Measurements from ENCODE around the gene PRR18.
A peak's percentile ranks its signal among the peaks of the same experiment; 100 is the strongest.

PRR18 gene

GRCh38 chr6:166262743-166263515 is 45.3 kb downstream of the PRR18 start:
- no CpG with 5 or more reads among the region's 17 CpGs for WGBS (ENCODE audit: extremely low coverage, insufficient coverage, insufficient read length)
- Histone ChIP-seq H3K27me3 (ENCODE audit: insufficient read depth, low read length) (no peaks in the 10 kb centered on the region), H2BK12ac (ENCODE audit: low read length) (no peak overlapping the region), H3K36me3 (ENCODE audit: control insufficient read depth in 1 of 2, insufficient read depth in 2 of 2, low read length in 2 of 2) (no peaks in the 10 kb centered on the region), H4K91ac (ENCODE audit: low read depth, low read length) (no peak overlapping the region), H3K9ac (ENCODE audit: low read length) (no peak overlapping the region), H3K4ac (ENCODE audit: low read depth, low read length) (no peak overlapping the region), H3K79me2 (ENCODE audit: control insufficient read depth, insufficient read depth, low read length, poor library complexity) (no peaks in the 10 kb centered on the region), H2BK5ac (ENCODE audit: low read depth, low read length, poor library complexity) (no peak overlapping the region), H3K4me1 (ENCODE audit: control insufficient read depth in 1 of 2, insufficient read depth in 2 of 2, low read length in 2 of 2) (no peaks in the 10 kb centered on the region), H3K9me3 (ENCODE audit: insufficient read depth, low read depth, low read length) (peaks cover 2% of the 10 kb centered on the region), H2AK5ac (ENCODE audit: low read length) (no peak overlapping the region), H3K14ac (ENCODE audit: low read length) (no peak overlapping the region), H3K79me1 (ENCODE audit: low read length) (no peaks in the 10 kb centered on the region), H2AFZ (ENCODE audit: insufficient read depth, low read length, poor library complexity) (no peak overlapping the region), H3K4me3 (ENCODE audit: low read depth, low read length) (no peak overlapping the region), H3K18ac (ENCODE audit: low read length) (no peak overlapping the region), H3K27ac (ENCODE audit: low read depth, low read length) (no peak overlapping the region), H3K23ac (ENCODE audit: low read length) (no peak overlapping the region), H3K4me2 (ENCODE audit: low read length) (no peak overlapping the region), H2BK120ac (ENCODE audit: insufficient read depth, low read length, poor library complexity) (no peak overlapping the region), H4K8ac (ENCODE audit: low read depth, low read length) (no peak overlapping the region), H4K12ac (ENCODE audit: low read depth, low read length) (no peak overlapping the region)
- no peak for DNase-seq

- Histone ChIP-seq H3K27me3 (ENCODE audit: insufficient read depth, low read length) (no peaks in the 10 kb centered on the region), H3K18ac (ENCODE audit: low read length) (no peak overlapping the region), H3K79me1 (ENCODE audit: low read length) (no peaks in the 10 kb centered on the region), H2BK120ac (ENCODE audit: insufficient read depth, low read length, poor library complexity) (no peak overlapping the region), H3K27ac (ENCODE audit: low read depth, low read length) (no peak overlapping the region), H3K23ac (ENCODE audit: low read length) (no peak overlapping the region), H3K4me1 (ENCODE audit: control insufficient read depth in 1 of 2, insufficient read depth in 2 of 2, low read length in 2 of 2) (no peaks in the 10 kb centered on the region), H4K8ac (ENCODE audit: low read depth, low read length) (no peak overlapping the region), H2BK12ac (ENCODE audit: low read length) (no peak overlapping the region), H3K4me2 (ENCODE audit: low read length) (no peak overlapping the region), H4K91ac (ENCODE audit: low read depth, low read length) (no peak overlapping the region), H2AFZ (ENCODE audit: insufficient read depth, low read length, poor library complexity) (no peak overlapping the region), H3K4me3 (ENCODE audit: low read depth, low read length) (no peak overlapping the region), H3K36me3 (ENCODE audit: control insufficient read depth in 1 of 2, insufficient read depth in 2 of 2, low read length in 2 of 2) (no peaks in the 10 kb centered on the region), H3K79me2 (ENCODE audit: control insufficient read depth, insufficient read depth, low read length, poor library complexity) (no peaks in the 10 kb centered on the region), H2AK5ac (ENCODE audit: low read length) (no peak overlapping the region), H3K9me3 (ENCODE audit: insufficient read depth, low read depth, low read length) (peaks cover 2% of the 10 kb centered on the region), H3K4ac (ENCODE audit: low read depth, low read length) (no peak overlapping the region), H3K9ac (ENCODE audit: low read length) (no peak overlapping the region), H3K14ac (ENCODE audit: low read length) (no peak overlapping the region), H4K12ac (ENCODE audit: low read depth, low read length) (no peak overlapping the region), H2BK5ac (ENCODE audit: low read depth, low read length, poor library complexity) (no peak overlapping the region)
- DNase-seq: peak in 1 of 2 donors; percentile 12
- no CpG with 5 or more reads among the region's 20 CpGs for WGBS (ENCODE audit: extremely low coverage, insufficient coverage, insufficient read length)
These were observed 48.8 kb downstream of the PRR18 start for GRCh38 chr6:166259296-166259977.

DNA sequence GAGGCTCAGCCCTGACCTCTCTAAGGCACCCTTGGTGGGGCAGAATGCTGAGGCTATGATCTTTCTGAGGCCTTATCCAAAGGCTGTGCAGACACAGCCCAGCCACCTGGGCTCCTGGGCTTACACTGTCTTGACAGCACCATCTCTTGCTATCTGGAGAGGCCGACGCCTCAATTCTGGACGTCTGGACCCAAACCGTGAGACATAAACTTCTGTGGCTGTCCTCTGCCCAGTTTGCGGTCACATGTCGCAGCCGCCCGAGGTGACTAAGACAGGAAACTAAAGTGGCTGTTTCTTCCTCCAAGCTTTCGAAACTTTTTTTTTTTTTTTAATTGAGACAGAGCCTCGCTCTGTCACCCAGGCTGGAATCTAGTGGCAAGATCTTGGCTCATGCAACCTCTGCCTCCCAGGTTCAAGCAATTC is 49.3 kb downstream of the PRR18 start:
- Histone ChIP-seq H3K14ac (ENCODE audit: low read length) (no peak overlapping the region), H3K79me1 (ENCODE audit: low read length) (no peaks in the 10 kb centered on the region), H2BK120ac (ENCODE audit: insufficient read depth, low read length, poor library complexity) (no peak overlapping the region), H3K9me3 (ENCODE audit: insufficient read depth, low read depth, low read length) (peaks cover 2% of the 10 kb centered on the region), H3K4ac (ENCODE audit: low read depth, low read length) (no peak overlapping the region), H4K8ac (ENCODE audit: low read depth, low read length) (no peak overlapping the region), H2AFZ (ENCODE audit: insufficient read depth, low read length, poor library complexity) (no peak overlapping the region), H3K27ac (ENCODE audit: low read depth, low read length) (no peak overlapping the region), H3K18ac (ENCODE audit: low read length) (no peak overlapping the region), H2BK5ac (ENCODE audit: low read depth, low read length, poor library complexity) (no peak overlapping the region), H2BK12ac (ENCODE audit: low read length) (no peak overlapping the region), H3K79me2 (ENCODE audit: control insufficient read depth, insufficient read depth, low read length, poor library complexity) (no peaks in the 10 kb centered on the region), H3K9ac (ENCODE audit: low read length) (no peak overlapping the region), H4K12ac (ENCODE audit: low read depth, low read length) (no peak overlapping the region), H3K27me3 (ENCODE audit: insufficient read depth, low read length) (peaks cover 3% of the 10 kb centered on the region), H3K4me3 (ENCODE audit: low read depth, low read length) (no peak overlapping the region), H3K23ac (ENCODE audit: low read length) (no peak overlapping the region), H4K91ac (ENCODE audit: low read depth, low read length) (no peak overlapping the region), H2AK5ac (ENCODE audit: low read length) (no peak overlapping the region), H3K4me2 (ENCODE audit: low read length) (no peak overlapping the region), H3K36me3 (ENCODE audit: control insufficient read depth in 1 of 2, insufficient read depth in 2 of 2, low read length in 2 of 2) (no peaks in the 10 kb centered on the region), H3K4me1 (ENCODE audit: control insufficient read depth in 1 of 2, insufficient read depth in 2 of 2, low read length in 2 of 2) (peaks cover 0 to under 1% of the 10 kb centered on the region in 2 experiments)
- DNase-seq: peak; percentile 23 to 41
- WGBS (ENCODE audit: extremely low coverage, insufficient coverage, insufficient read length): no CpG with 5 or more reads among the region's 10 CpGs

- Histone ChIP-seq H3K4me2 (ENCODE audit: low read length) (no peak overlapping the region), H3K9ac (ENCODE audit: low read length) (no peak overlapping the region), H3K18ac (ENCODE audit: low read length) (no peak overlapping the region), H3K36me3 (ENCODE audit: control insufficient read depth in 1 of 2, insufficient read depth in 2 of 2, low read length in 2 of 2) (no peaks in the 10 kb centered on the region), H4K8ac (ENCODE audit: low read depth, low read length) (no peak overlapping the region), H3K79me1 (ENCODE audit: low read length) (no peaks in the 10 kb centered on the region), H3K4me3 (ENCODE audit: low read depth, low read length) (no peak overlapping the region), H3K4me1 (ENCODE audit: control insufficient read depth in 1 of 2, insufficient read depth in 2 of 2, low read length in 2 of 2) (peaks cover 2 to 3% of the 10 kb centered on the region in 2 experiments), H2BK5ac (ENCODE audit: low read depth, low read length, poor library complexity) (no peak overlapping the region), H2AFZ (ENCODE audit: insufficient read depth, low read length, poor library complexity) (no peak overlapping the region), H3K27ac (ENCODE audit: low read depth, low read length) (no peak overlapping the region), H3K79me2 (ENCODE audit: control insufficient read depth, insufficient read depth, low read length, poor library complexity) (no peaks in the 10 kb centered on the region), H3K23ac (ENCODE audit: low read length) (no peak overlapping the region), H3K9me3 (ENCODE audit: insufficient read depth, low read depth, low read length) (peaks cover 2% of the 10 kb centered on the region), H2AK5ac (ENCODE audit: low read length) (no peak overlapping the region), H3K27me3 (ENCODE audit: insufficient read depth, low read length) (peaks cover 11% of the 10 kb centered on the region), H2BK120ac (ENCODE audit: insufficient read depth, low read length, poor library complexity) (no peak overlapping the region), H4K12ac (ENCODE audit: low read depth, low read length) (no peak overlapping the region), H4K91ac (ENCODE audit: low read depth, low read length) (no peak overlapping the region), H3K14ac (ENCODE audit: low read length) (no peak overlapping the region), H3K4ac (ENCODE audit: low read depth, low read length) (no peak overlapping the region), H2BK12ac (ENCODE audit: low read length) (no peak overlapping the region)
- WGBS (ENCODE audit: extremely low coverage, insufficient coverage, insufficient read length): no CpG with 5 or more reads among the region's 7 CpGs
- DNase-seq: no peak
These were observed 50.3 kb downstream of the PRR18 start for GRCh38 chr6:166257911-166258318.

Measured in trophoblast cell (in vitro differentiated cells and primary cell).